Ovary (tissue), 3 donors: ENCODE measurements around the gene KLRG1.

Experiments
- EP300 ChIP-seq: sonication (generic); formaldehyde crosslinking; IDR thresholded peaks from one replicate; pipeline ENCODE4 v1.6.1; 2017; ENCODE audit warnings: antibody characterized with exemption
- POLR2A ChIP-seq: fragments of 450-650 bp; IDR thresholded peaks from one replicate; pipeline ENCODE4 v1.6.1; 2017; ENCODE audit warnings: antibody characterized with exemption, mild to moderate bottlenecking, moderate library complexity
- TF ChIP-seq, protein P1 (sequence below), 3 donors: fragments of 450-650 bp in 2 of 3; fragments of 200-600 bp in 1 of 3; IDR thresholded peaks; one replicate each; pipeline versions ENCODE4 v1.5.1 to v1.8.0; 2016 to 2022; ENCODE audit warnings: antibody characterized with exemption in 3 of 3, mild to moderate bottlenecking in 1 of 3
- donor health status: DM: no; HTN: no; CAD: no.

DNA sequence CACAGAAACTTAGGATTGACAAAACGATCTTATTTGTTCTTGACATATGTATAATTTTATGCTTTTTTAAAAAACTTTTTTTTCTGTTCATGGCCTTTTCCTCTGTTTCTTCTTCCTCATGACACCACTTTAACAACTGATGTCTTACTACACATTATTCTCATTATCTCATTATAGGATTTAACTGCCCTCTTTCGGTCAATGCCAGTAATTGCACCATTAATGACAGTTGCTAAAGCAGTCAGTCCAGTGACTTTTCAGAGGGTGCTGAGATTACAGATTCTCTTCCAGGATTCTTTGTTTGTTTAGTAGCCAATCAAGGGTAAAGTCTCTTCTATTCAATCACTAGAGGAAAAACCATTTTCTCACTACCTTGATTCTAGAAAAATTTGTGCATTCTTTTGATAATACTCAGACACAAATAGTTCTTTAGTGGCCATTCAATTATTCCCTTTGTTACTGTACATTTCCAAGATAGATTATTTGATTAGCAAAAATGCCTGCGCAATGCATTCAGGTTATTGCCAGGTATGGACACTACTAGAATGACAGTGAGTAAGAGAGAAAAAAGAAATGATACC is 50.1 kb downstream of the KLRG1 start:
- TF ChIP-seq EP300 (no peak), POLR2A (no peak)
- TF ChIP-seq, protein P1, sequence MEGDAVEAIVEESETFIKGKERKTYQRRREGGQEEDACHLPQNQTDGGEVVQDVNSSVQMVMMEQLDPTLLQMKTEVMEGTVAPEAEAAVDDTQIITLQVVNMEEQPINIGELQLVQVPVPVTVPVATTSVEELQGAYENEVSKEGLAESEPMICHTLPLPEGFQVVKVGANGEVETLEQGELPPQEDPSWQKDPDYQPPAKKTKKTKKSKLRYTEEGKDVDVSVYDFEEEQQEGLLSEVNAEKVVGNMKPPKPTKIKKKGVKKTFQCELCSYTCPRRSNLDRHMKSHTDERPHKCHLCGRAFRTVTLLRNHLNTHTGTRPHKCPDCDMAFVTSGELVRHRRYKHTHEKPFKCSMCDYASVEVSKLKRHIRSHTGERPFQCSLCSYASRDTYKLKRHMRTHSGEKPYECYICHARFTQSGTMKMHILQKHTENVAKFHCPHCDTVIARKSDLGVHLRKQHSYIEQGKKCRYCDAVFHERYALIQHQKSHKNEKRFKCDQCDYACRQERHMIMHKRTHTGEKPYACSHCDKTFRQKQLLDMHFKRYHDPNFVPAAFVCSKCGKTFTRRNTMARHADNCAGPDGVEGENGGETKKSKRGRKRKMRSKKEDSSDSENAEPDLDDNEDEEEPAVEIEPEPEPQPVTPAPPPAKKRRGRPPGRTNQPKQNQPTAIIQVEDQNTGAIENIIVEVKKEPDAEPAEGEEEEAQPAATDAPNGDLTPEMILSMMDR (IDR thresholded peaks at IDR 0.05) = peak; percentile 32 to 70 (median 58)
